NCI-H2227 treated with DMSO at 0.1 percent for 48 hours (cell line): ENCODE data around the gene SRD5A1.
"Not testable (repeated sequence)": the region's sequence is repeated elsewhere in the genome, so short reads cannot be mapped to it uniquely, and the experiment has no call there.

Experiments
- DNase-seq: peaks from one replicate; lab custom pipeline; 2025; lab: John Stamatoyannopoulos, UW

SRD5A1 gene

GRCh38 chr5:6645571-6646362, 12.5 kb downstream of the SRD5A1 start:
- DNase-seq, result not testable (repeated sequence)

- no peak for DNase-seq
Measured at GRCh38 chr5:6649186-6649585, 15.9 kb downstream of the SRD5A1 start.

GRCh38 chr5:6649681-6650080, 16.4 kb downstream of the SRD5A1 start:
- no peak for DNase-seq

- DNase-seq, result no peak
Measured at GRCh38 chr5:6652025-6652424, 18.8 kb downstream of the SRD5A1 start.

GRCh38 chr5:6655432-6655831, 22.2 kb downstream of the SRD5A1 start:
- DNase-seq, result no peak

GRCh38 chr5:6656680-6657079, 23.4 kb downstream of the SRD5A1 start:
- no peak for DNase-seq

GRCh38 chr5:6659941-6660684, 26.9 kb downstream of the SRD5A1 start:
- DNase-seq, result no peak

- no peak for DNase-seq
Measured at GRCh38 chr5:6660688-6661087, 27.4 kb downstream of the SRD5A1 start.

GRCh38 chr5:6666762-6667161, 33.5 kb downstream of the SRD5A1 start:
- DNase-seq, result no peak

GRCh38 chr5:6667648-6668047, 34.4 kb downstream of the SRD5A1 start:
- no peak for DNase-seq

GRCh38 chr5:6668717-6669116, 35.5 kb downstream of the SRD5A1 start:
- not testable (repeated sequence) for DNase-seq

- DNase-seq, result no peak
Measured at GRCh38 chr5:6673031-6673430, 39.8 kb downstream of the SRD5A1 start.

- DNase-seq, result no peak
Measured at GRCh38 chr5:6673963-6674362, 40.7 kb downstream of the SRD5A1 start.

GRCh38 chr5:6674421-6674820, 41.2 kb downstream of the SRD5A1 start:
- no peak for DNase-seq

GRCh38 chr5:6674886-6675285, 41.6 kb downstream of the SRD5A1 start:
- DNase-seq, result no peak

GRCh38 chr5:6675784-6676491, 42.7 kb downstream of the SRD5A1 start:
- DNase-seq, result no peak

- no peak for DNase-seq
Measured at GRCh38 chr5:6676702-6677101, 43.5 kb downstream of the SRD5A1 start.

- DNase-seq, result no peak
Measured at GRCh38 chr5:6678385-6678784, 45.1 kb downstream of the SRD5A1 start.

- DNase-seq, result no peak
Measured at GRCh38 chr5:6680922-6681321, 47.7 kb downstream of the SRD5A1 start.

- DNase-seq, result no peak
Measured at GRCh38 chr5:6681682-6682081, 48.4 kb downstream of the SRD5A1 start.

GRCh38 chr5:6682239-6682638, 49.0 kb downstream of the SRD5A1 start:
- no peak for DNase-seq

GRCh38 chr5:6683241-6683640, 50.0 kb downstream of the SRD5A1 start:
- DNase-seq, result no peak

- DNase-seq, result no peak
Measured at GRCh38 chr5:6684075-6684474, 50.8 kb downstream of the SRD5A1 start.
